NCI-H2227 treated with DMSO at 0.1 percent for 48 hours (cell line): ENCODE data around the gene MCRS1.
"Not testable (repeated sequence)": the region's sequence is repeated elsewhere in the genome, so short reads cannot be mapped to it uniquely, and the experiment has no call there.

Experiments used
- DNase-seq: peaks from one replicate; lab custom pipeline; 2025; lab: John Stamatoyannopoulos, UW

Gene MCRS1

DNA sequence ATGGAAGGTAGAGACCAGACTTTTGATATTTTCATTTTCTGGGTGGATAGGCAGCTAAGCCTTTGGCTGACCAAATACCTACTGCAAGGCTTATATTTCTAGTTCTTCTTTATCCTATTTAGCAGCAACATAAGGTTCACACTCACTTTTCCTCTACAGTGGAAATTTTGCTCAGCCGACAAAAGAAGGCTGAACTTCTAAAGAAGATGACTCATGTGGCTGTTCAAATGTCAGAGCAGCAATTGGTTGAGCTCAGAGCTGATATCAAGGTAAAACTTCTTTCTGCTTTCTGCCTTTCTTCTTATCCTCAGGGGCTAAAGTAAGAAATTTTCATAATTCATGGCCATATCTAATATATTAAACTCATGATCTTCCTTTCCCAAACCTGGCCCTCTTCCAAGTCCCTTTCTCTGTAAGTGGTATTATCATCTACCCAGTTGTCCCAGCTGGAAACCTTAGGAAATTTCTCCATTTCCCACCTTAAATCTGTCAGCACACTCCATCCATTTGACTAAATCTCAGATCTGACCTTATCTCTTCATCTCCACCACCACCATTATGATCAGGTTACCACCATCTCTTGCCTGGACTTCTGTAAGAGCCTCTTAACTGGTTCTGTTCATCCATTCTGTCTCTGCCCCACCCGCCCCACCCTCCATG lies 48.9 kb downstream of the MCRS1 start:
- DNase-seq, result no peak

DNA sequence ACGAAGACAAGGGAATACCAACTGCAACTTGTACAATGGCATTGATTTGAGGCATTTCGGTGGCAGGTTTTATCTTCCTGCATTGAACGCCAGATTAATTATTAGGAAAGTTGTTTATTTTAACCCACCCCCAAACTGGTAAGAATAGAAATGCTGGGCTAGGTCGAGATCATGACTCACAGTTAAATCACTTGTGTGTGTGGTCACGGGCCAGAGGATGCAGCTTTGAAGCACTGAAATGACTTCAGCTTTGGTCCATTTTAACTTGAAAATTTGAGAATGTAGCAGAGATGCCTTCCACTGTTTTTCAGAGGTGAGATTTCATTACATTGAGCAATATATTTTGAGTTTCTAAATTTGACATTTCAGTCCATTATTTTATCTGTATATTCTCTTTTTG lies 52.7 kb downstream of the MCRS1 start:
- DNase-seq, result no peak

DNA sequence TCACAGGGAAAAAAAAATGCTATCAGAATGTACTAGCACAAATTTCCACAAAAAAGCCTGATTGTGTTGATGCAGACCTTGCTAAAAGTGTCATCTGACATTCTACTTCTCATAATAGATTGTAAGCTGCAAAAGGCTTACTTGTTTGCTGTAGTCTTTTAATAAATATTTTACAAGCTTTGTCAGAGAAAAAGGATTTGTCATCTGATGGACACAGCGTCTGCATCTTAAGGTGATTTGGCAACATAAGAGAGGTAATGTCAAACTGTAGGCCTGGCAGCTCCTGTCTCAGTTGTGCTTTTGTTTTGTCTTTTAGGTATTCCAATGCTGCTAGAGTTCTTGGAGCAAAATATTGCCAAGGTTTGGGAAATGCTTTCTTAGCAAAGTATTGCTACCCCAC lies 55.4 kb downstream of the MCRS1 start:
- DNase-seq, result no peak

DNA sequence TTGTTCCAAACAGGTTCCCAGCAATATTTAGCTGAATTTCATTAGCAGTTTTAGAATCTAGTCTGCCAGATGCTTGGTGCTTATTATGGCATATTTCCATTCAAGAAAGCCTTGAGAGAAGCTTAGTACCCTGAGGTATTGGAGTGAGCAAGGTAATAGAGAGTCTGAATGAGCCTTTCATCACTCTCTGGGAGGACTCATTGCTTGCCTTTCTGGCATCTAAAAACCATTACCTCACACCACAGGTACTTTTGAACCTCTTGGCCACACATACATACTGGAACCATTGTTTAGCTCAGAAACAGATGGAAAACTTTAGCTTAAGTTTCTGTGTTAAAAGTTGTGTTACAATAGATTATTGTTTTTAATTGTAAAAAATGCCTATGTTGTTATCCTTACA lies 56.5 kb downstream of the MCRS1 start:
- DNase-seq, result no peak

DNA sequence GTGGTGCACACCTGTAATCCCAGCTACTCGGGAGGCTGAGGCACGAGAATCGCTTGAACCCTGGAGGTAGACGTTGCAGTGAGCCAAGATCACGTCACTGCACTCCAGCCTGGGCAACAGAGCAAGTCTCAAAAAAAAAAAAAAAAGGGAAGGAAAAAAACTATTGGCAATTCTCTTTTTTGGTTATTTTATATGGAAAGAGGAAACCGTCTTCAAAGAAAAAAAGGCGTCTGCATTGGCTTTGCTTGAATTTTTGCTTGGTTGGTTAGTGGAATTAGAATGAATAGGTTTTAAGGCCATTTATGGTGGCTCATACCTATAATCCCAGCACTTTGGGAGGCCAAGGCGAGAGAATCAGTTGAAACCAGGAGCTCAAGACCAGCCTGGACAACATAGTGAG lies 58.3 kb downstream of the MCRS1 start:
- DNase-seq, result not testable (repeated sequence)
